KG1 (cell line): Measurements from ENCODE around the gene TUFT1.
A peak's percentile ranks its signal among the peaks of the same experiment; 100 is the strongest.
"Not testable (repeated sequence)": the region's sequence is repeated elsewhere in the genome, so short reads cannot be mapped to it uniquely, and the experiment has no call there.

ENCODE experiments used
- DNase-seq: peaks from one replicate; lab custom pipeline; 2025; lab: John Stamatoyannopoulos, UW

Gene TUFT1

DNA sequence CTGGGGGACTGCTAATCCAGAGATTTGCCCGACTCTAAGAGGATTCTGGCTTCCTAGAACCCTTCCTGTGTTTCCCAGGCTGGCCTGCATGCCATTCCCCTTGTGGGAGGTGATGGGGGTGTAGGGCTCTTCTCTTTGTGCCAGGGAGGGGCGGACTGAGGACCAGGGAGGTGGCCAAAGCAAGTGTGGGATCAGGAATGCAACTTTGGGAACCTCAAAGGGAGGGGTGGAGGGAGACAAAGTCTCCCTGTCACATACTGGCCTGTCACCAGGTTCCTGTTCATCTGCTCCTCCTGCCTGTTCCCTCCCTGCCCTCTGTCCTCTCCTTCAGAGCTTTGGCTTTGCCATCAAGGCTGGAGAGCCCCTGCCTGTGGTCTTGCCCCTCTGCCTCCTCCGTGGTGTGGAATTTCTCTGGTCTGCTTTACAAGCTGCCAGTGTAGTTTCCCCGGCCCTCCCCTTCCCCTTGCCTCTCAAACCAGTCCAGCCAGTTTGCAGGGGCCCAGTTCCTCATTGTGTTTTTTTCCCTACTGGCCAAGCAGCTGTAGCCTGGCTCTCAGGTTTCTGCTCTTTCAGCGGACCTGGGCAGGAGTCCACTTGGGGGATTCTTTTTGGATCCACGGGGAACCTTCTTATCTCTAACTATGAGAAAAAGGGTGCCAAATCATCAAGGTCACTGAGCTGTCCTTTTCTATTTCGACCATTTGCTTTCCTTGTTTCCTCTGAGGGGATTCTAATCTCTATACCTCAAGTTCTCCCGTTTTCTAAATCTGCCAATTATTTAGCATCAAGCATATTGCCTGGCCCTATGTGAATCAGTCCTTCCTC is 27.1 kb upstream of the TUFT1 start:
- no peak for DNase-seq

DNA sequence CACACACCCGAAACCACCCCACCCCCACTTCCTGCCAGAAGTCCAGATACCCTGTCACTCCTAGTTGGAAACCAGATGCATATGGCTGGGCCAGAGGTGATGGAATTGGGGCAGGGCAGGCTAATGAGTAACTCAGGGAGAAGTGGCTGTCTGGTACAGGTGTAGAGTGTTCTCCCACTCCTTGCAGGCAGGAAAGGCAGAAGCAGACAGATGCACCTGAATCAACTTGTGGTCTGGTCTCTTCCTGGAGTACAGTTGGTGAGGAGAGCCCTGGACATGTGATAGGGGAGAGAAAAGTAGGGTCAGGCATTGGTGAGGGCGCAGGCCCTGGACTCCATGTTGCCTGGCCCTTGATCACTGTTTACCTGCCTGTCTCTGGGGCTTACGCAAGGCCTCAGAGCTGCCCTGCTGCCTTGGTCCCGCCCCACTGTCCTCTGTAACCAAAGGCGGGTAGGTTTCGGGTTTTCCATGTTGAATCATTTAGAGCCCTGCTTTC is 26.4 kb upstream of the TUFT1 start:
- no peak for DNase-seq

GRCh38 chr1:151514366-151514765 is 25.7 kb upstream of the TUFT1 start:
- no peak for DNase-seq

GRCh38 chr1:151515265-151515664 is 24.8 kb upstream of the TUFT1 start:
- DNase-seq: no peak

DNA sequence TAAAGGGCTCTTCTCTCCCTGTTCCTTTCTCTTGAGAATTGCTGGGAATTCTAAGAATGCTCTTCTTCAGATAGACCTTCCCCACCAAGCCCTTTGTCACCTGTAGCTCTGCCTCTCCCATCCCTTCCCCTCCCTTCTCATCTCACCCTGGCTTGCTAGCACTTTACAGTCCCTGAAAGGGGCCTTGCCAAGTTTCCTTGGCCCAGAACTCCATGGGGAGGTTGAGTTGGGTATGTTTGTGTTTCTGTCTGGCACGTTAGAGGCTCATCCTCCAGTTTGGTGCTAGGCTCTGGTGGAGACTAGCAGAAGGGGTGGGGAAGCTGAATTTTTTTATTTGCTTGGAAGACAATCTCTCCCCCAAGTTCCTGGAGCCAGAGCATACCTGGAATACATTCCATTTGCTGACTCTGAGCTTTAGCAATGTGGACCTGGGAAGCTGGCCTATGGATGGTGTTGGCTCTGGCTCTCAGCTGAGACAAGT is 24.0 kb upstream of the TUFT1 start:
- DNase-seq: no peak

DNA sequence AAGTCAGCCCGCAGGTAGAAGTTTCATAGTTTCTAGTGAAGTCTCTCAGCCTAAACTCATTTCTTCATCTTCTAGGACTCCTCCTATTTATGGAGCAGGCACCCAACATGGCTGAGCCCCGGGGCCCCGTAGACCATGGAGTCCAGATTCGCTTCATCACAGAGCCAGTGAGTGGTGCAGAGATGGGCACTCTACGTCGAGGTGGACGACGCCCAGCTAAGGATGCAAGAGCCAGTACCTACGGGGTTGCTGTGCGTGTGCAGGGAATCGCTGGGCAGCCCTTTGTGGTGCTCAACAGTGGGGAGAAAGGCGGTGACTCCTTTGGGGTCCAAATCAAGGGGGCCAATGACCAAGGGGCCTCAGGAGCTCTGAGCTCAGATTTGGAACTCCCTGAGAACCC is 21.7 kb upstream of the TUFT1 start:
- no peak for DNase-seq

- no peak for DNase-seq
Observed at GRCh38 chr1:151518936-151519335, 21.2 kb upstream of the TUFT1 start.

DNA sequence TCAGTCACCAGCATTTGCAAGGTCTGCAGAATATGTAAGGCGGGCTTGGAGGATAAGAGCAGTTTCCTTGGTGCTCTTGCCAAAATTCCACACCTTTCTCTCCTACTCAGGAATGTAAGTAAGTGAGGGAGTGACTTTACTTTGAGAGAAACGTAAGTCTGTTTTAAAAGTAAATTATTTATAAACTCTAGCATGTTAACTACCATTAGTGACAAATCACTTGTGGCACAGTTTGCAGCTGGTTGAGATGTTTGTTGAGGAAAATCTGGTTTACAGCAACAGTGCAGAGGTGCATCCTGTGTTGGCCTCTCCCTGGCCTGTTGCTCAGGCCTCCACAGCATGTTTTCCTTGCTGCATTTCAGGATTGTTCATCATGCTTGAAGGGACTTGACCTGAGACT is 20.4 kb upstream of the TUFT1 start:
- DNase-seq: no peak

DNA sequence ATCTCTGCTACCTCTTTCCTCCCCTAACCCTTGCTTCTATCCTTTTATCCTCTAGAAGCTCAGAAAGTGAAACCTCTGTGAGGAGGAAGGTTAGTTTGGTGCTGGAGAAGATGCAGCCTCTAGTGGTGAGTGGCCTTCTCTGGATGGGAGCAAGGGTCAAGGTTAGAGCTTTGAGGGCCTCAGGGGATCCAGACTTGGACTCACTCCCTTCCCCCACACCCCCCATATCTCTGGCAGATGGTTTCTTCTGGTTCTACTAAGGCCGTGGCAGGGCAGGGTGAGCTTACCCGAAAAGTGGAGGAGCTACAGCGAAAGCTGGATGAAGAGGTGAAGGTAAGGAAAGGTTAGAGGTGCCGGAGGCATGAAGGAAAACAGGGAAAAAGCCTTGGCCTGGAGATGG is 19.8 kb upstream of the TUFT1 start:
- no peak for DNase-seq

GRCh38 chr1:151522427-151522826 is 17.7 kb upstream of the TUFT1 start:
- not testable (repeated sequence) for DNase-seq

DNA sequence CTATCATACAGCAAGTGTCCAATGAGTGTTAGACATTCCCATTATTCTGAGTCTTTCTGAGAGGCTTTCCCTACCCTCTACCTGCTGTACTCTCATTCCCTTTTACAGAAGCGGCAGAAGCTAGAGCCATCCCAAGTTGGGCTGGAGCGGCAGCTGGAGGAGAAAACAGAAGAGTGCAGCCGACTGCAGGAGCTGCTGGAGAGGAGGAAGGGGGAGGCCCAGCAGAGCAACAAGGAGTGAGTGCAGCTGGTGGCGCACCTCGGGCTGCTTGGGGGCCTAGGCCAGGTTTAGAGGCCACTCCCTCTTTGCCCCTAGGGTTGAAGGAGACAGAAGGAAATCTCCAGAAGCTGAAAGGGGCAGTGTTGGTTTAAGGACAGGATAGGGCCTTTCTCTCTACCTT is 16.8 kb upstream of the TUFT1 start:
- DNase-seq: no peak

DNA sequence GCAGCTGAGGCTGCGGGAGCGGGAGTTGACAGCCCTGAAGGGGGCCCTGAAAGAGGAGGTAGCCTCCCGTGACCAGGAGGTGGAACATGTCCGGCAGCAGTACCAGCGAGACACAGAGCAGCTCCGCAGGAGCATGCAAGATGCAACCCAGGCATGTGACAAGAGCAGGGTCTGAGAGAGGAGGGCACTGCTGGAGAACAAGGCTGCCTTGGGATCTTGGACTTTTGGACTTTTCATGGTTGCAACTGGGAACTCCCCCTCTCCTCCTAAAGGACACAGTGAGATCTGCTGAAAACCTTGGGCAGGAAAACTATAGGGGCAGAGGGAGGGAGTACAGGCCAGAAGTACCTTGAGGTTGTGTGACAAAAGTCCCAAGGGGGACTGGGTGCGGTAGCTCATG is 15.4 kb upstream of the TUFT1 start:
- DNase-seq: no peak

- DNase-seq: no peak
Observed at GRCh38 chr1:151526735-151527525, 13.2 kb upstream of the TUFT1 start.

GRCh38 chr1:151529211-151529702 is 10.9 kb upstream of the TUFT1 start:
- no peak for DNase-seq

DNA sequence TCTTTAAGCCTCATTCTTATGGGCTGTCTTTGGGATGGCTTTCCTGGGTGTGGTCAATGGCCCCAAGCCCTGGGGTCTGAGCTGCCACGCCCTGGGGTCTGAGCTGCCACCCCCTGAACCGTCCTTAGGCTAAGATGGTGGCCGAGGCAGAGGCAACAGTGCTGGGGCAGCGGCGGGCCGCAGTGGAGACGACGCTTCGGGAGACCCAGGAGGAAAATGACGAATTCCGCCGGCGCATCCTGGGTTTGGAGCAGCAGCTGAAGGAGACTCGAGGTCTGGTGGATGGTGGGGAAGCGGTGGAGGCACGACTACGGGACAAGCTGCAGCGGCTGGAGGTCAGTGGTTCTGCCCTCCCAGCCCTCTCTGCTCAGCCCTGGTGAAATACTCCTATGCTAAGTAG is 10.3 kb upstream of the TUFT1 start:
- no peak for DNase-seq

DNA sequence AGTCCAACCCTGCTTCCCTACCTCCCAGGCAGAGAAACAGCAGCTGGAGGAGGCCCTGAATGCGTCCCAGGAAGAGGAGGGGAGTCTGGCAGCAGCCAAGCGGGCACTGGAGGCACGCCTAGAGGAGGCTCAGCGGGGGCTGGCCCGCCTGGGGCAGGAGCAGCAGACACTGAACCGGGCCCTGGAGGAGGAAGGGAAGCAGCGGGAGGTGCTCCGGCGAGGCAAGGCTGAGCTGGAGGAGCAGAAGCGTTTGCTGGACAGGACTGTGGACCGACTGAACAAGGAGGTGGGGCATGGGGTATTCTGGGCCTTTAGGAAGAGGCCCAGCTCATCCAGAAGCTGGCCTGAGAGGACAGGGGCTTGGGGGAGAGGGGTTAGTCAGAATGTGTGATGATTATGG is 9.6 kb upstream of the TUFT1 start:
- no peak for DNase-seq

DNA sequence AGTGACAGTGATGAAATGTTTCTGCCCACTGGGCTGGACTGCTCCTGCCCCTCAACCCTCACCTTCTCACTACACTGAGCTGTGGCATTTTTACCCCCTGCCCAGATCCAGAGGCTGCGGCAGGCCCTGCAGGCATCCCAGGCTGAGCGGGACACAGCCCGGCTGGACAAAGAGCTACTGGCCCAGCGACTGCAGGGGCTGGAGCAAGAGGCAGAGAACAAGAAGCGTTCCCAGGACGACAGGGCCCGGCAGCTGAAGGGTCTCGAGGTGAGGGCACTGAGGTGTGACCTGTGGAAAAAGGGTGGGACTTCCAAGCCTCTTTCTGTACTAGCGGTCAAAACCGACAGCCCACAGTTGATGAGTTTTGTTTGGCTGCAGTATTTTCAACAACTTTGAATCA is 6.2 kb upstream of the TUFT1 start:
- DNase-seq: no peak

DNA sequence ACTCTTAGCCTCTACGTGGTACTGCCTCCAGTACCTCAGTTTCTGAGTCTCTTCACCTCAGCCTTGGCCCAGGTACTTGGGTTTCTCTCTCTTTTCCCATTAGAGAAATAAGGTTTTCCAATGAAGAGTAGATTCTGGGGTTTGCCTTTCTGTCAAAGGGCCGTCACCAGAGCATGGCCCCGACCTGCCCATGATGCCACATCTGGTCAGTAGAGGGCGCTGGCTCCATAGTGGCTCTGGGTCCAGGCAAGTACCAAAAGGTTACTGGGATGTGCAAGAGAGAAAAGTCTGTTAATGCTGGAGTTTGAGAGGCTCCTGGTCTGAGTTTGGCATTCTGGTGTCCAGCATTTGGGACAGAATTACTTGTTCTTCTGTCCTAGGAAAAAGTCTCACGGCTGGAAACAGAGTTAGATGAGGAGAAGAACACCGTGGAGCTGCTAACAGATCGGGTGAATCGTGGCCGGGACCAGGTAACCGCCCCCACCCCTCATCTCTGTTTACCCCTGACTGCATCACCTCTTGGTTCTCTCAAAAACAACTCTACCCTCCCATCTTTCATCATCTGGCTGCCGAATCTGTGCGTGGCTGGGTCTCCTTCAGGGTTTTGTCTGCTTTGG is 5.3 kb upstream of the TUFT1 start:
- DNase-seq: peak; percentile 59

- DNase-seq: no peak
Observed at GRCh38 chr1:151535326-151536271, 4.5 kb upstream of the TUFT1 start.

DNA sequence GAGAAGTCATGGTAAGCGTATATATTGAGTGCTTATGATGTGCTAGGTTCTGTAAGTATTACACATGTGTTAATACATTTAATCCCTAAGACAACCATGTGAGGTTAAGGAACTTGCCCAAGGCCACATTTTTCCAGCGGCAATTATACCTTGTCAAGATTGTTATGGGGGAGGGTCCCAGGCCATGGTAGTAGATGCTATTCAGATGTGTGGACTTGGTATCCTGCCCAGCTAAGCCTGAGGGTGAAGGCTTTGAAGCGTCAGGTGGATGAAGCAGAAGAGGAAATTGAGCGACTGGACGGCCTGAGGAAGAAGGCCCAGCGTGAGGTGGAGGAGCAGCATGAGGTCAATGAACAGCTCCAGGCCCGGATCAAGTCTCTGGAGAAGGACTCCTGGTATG is 3.6 kb upstream of the TUFT1 start:
- no peak for DNase-seq

DNA sequence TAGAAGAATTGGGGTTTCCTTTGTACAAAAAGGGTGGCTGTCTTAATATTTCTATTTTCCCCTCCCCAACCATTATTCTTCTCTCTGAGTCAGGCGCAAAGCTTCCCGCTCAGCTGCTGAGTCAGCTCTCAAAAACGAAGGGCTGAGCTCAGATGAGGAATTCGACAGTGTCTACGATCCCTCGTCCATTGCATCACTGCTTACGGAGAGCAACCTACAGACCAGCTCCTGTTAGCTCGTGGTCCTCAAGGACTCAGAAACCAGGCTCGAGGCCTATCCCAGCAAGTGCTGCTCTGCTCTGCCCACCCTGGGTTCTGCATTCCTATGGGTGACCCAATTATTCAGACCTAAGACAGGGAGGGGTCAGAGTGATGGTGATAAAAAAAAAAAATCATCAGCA is 3.0 kb upstream of the TUFT1 start:
- no peak for DNase-seq
